Measurements from ENCODE around the gene TNNT1.
"Not testable (repeated sequence)": the region's sequence is repeated elsewhere in the genome, so short reads cannot be mapped to it uniquely, and the experiment has no call there.

TNNT1 gene

GRCh38 chr19:55136399-55137102 is 12.5 kb downstream of the TNNT1 start:
- DNase-seq, result no peak

GRCh38 chr19:55134736-55135135 is 14.3 kb downstream of the TNNT1 start:
- no peak for DNase-seq

- DNase-seq, result no peak
These were observed 15.2 kb downstream of the TNNT1 start for GRCh38 chr19:55133639-55134444.

GRCh38 chr19:55132453-55133129 is 16.4 kb downstream of the TNNT1 start:
- DNase-seq, result no peak

- no peak for DNase-seq
These were observed 17.6 kb downstream of the TNNT1 start for GRCh38 chr19:55131421-55131820.

GRCh38 chr19:55119053-55119452 is 30.0 kb downstream of the TNNT1 start:
- peak; percentile 32 for DNase-seq

- DNase-seq, result no peak
These were observed 30.5 kb downstream of the TNNT1 start for GRCh38 chr19:55118401-55118991.

GRCh38 chr19:55117663-55118391 is 31.2 kb downstream of the TNNT1 start:
- peak; percentile 96 for DNase-seq

- DNase-seq, result peak; percentile 18
These were observed 31.9 kb downstream of the TNNT1 start, which contains the start of gene PPP1R12C for GRCh38 chr19:55116859-55117662. TSS of gene PPP1R12C (minus strand) at chr19:55117637. CDS start at chr19:55117543, 94 bp downstream.

GRCh38 chr19:55116232-55116858 is 32.7 kb downstream of the TNNT1 start:
- peak; percentile 41 for DNase-seq

GRCh38 chr19:55115446-55116065 is 33.5 kb downstream of the TNNT1 start:
- peak; percentile 23 for DNase-seq

- no peak for DNase-seq
These were observed 34.4 kb downstream of the TNNT1 start for GRCh38 chr19:55114566-55115145.

- no peak for DNase-seq
These were observed 35.4 kb downstream of the TNNT1 start for GRCh38 chr19:55113570-55114039.

- no peak for DNase-seq
These were observed 36.0 kb downstream of the TNNT1 start for GRCh38 chr19:55112777-55113569.

- no peak for DNase-seq
These were observed 36.7 kb downstream of the TNNT1 start for GRCh38 chr19:55112246-55112776.

- no peak for DNase-seq
These were observed 37.7 kb downstream of the TNNT1 start for GRCh38 chr19:55111238-55111831.

- no peak for DNase-seq
These were observed 39.3 kb downstream of the TNNT1 start for GRCh38 chr19:55109527-55110291.

GRCh38 chr19:55107252-55107651 is 41.8 kb downstream of the TNNT1 start:
- DNase-seq, result not testable (repeated sequence)
